Right lobe of liver (tissue), 4 donors: ENCODE data around the gene INSYN2B.

ENCODE experiments used
- CTCF ChIP-seq, 4 donors: fragments of 200-600 bp in 3 of 4; fragments of 450-650 bp in 1 of 4; IDR thresholded peaks; one replicate each; pipeline versions ENCODE4 v1.5.1 to v1.8.0; 2016 to 2022; ENCODE audit warnings: antibody characterized with exemption in 4 of 4, mild to moderate bottlenecking in 2 of 4
- POLR2A ChIP-seq: fragments of 450-650 bp; IDR thresholded peaks from one replicate; pipeline ENCODE4 v1.6.1; 2017; ENCODE audit warnings: antibody characterized with exemption, mild to moderate bottlenecking
- donor health status: DM: no; HTN: no; CAD: no.
- donor health status: DM: no; HTN: no; CAD: no.
- donor health status: DM: no; HTN: yes; CAD: no.

DNA sequence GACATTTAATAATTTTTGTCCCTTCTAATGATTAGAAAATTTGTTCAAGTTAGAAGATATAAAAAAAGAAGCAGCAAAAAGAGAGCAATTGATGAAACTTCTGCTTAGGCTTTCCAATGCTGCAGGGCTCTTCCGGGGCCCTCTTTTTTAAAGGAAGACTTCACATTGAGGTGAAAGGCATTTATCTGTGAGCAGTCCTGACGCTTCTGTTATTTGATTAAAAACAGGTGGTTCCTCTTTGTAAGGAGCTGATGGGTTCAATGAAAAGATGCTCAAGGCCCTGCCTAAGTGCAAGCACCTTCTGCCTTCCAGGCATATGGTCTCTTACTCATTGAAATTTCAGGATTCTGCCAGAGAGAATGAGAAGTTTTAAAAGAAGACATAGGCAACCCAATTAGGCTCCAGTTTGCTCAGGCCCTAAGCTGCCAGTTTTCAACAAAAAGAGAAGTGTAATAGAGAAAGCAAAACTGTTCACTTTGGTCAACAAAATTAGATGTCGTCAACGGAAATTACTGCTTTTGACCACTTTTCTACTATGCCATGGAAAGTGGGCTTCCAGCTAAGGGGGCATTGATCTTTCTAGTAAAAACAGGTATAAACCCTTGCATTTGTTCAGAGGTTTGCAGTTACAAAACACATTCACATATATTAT, 100.2 kb downstream of the INSYN2B start:
- no peak for TF ChIP-seq CTCF (IDR thresholded peaks at IDR 0.05)
- TF ChIP-seq POLR2A: no peak
